ENCODE data around the gene LRRC36.
A peak's percentile ranks its signal among the peaks of the same experiment; 100 is the strongest.

The LRRC36 gene

GRCh38 chr16:67406111-67406971 lies 79.7 kb downstream of the LRRC36 start:
- Histone ChIP-seq H3K9me3 (ENCODE audit: insufficient read depth, low read depth, low read length) (no peaks in the 10 kb centered on the region), H3K4ac (ENCODE audit: low read depth, low read length) (peak overlapping the region; percentile 4), H2BK12ac (ENCODE audit: low read length) (peak overlapping the region; percentile 85), H3K27me3 (ENCODE audit: insufficient read depth, low read length) (no peaks in the 10 kb centered on the region), H3K36me3 (ENCODE audit: control insufficient read depth in 1 of 2, insufficient read depth in 2 of 2, low read length in 2 of 2) (no peaks in the 10 kb centered on the region), H4K8ac (ENCODE audit: low read depth, low read length) (peak overlapping the region; percentile 61), H3K4me1 (ENCODE audit: control insufficient read depth in 1 of 2, insufficient read depth in 2 of 2, low read length in 2 of 2) (peaks cover 21 to 23% of the 10 kb centered on the region in 2 experiments), H2BK5ac (ENCODE audit: low read depth, low read length, poor library complexity) (peak overlapping the region; percentile 2), H2BK120ac (ENCODE audit: insufficient read depth, low read length, poor library complexity) (peak overlapping the region; percentile 33), H3K14ac (ENCODE audit: low read length) (peak overlapping the region; percentile 34), H3K4me3 (ENCODE audit: low read depth, low read length) (no peak overlapping the region), H2AFZ (ENCODE audit: insufficient read depth, low read length, poor library complexity) (no peak overlapping the region), H3K79me2 (ENCODE audit: control insufficient read depth, insufficient read depth, low read length, poor library complexity) (peaks cover 3% of the 10 kb centered on the region), H3K79me1 (ENCODE audit: low read length) (peaks cover 28% of the 10 kb centered on the region), H3K23ac (ENCODE audit: low read length) (no peak overlapping the region), H3K27ac (ENCODE audit: low read depth, low read length) (no peak overlapping the region), H3K4me2 (ENCODE audit: low read length) (no peak overlapping the region), H4K91ac (ENCODE audit: low read depth, low read length) (peak overlapping the region; percentile 60), H3K18ac (ENCODE audit: low read length) (peak overlapping the region; percentile 3), H2AK5ac (ENCODE audit: low read length) (peak overlapping the region; percentile 55), H4K12ac (ENCODE audit: low read depth, low read length) (no peak overlapping the region), H3K9ac (ENCODE audit: low read length) (no peak overlapping the region)
- WGBS (ENCODE audit: extremely low coverage, insufficient coverage, insufficient read length), result no CpG with 5 or more reads among the region's 18 CpGs
- no peak for DNase-seq

- H2AK5ac ChIP-seq (ENCODE audit: low read length), result peak overlapping the region; percentile 83
- no CpG with 5 or more reads among the region's 7 CpGs for WGBS (ENCODE audit: extremely low coverage, insufficient coverage, insufficient read length)
- no peaks in the 10 kb centered on the region for H3K27me3 ChIP-seq (ENCODE audit: insufficient read depth, low read length)
- no peak overlapping the region for H2BK5ac ChIP-seq (ENCODE audit: low read depth, low read length, poor library complexity)
- H3K18ac ChIP-seq (ENCODE audit: low read length), result no peak overlapping the region
- H2BK12ac ChIP-seq (ENCODE audit: low read length), result peak overlapping the region; percentile 15
- no peak overlapping the region for H3K4me3 ChIP-seq (ENCODE audit: low read depth, low read length)
- no peak for DNase-seq
- H3K4me1 ChIP-seq (ENCODE audit: control insufficient read depth in 1 of 2, insufficient read depth in 2 of 2, low read length in 2 of 2), result peaks cover 21 to 23% of the 10 kb centered on the region in 2 experiments
- peaks cover 3% of the 10 kb centered on the region for H3K79me2 ChIP-seq (ENCODE audit: control insufficient read depth, insufficient read depth, low read length, poor library complexity)
- no peak overlapping the region for H4K8ac ChIP-seq (ENCODE audit: low read depth, low read length)
- H2AFZ ChIP-seq (ENCODE audit: insufficient read depth, low read length, poor library complexity), result no peak overlapping the region
- H4K12ac ChIP-seq (ENCODE audit: low read depth, low read length), result no peak overlapping the region
- no peak overlapping the region for H3K14ac ChIP-seq (ENCODE audit: low read length)
- no peak overlapping the region for H3K23ac ChIP-seq (ENCODE audit: low read length)
- no peak overlapping the region for H3K4ac ChIP-seq (ENCODE audit: low read depth, low read length)
- no peaks in the 10 kb centered on the region for H3K36me3 ChIP-seq (ENCODE audit: control insufficient read depth in 1 of 2, insufficient read depth in 2 of 2, low read length in 2 of 2)
- peak overlapping the region; percentile 18 for H2BK120ac ChIP-seq (ENCODE audit: insufficient read depth, low read length, poor library complexity)
- peaks cover 28% of the 10 kb centered on the region for H3K79me1 ChIP-seq (ENCODE audit: low read length)
- H3K27ac ChIP-seq (ENCODE audit: low read depth, low read length), result no peak overlapping the region
- H3K9ac ChIP-seq (ENCODE audit: low read length), result no peak overlapping the region
- peak overlapping the region; percentile 19 for H4K91ac ChIP-seq (ENCODE audit: low read depth, low read length)
- no peaks in the 10 kb centered on the region for H3K9me3 ChIP-seq (ENCODE audit: insufficient read depth, low read depth, low read length)
- H3K4me2 ChIP-seq (ENCODE audit: low read length), result no peak overlapping the region
These were observed 80.7 kb downstream of the LRRC36 start for GRCh38 chr16:67407176-67407787.

- peak overlapping the region; percentile 53 for H2AK5ac ChIP-seq (ENCODE audit: low read length)
- no CpG with 5 or more reads among the region's 6 CpGs for WGBS (ENCODE audit: extremely low coverage, insufficient coverage, insufficient read length)
- H4K12ac ChIP-seq (ENCODE audit: low read depth, low read length), result no peak overlapping the region
These were observed 81.3 kb downstream of the LRRC36 start for GRCh38 chr16:67407788-67408452.

GRCh38 chr16:67409631-67410030 lies 83.0 kb downstream of the LRRC36 start:
- H3K79me2 ChIP-seq (ENCODE audit: control insufficient read depth, insufficient read depth, low read length, poor library complexity), result no peaks in the 10 kb centered on the region
- H2BK5ac ChIP-seq (ENCODE audit: low read depth, low read length, poor library complexity), result no peak overlapping the region
- H3K4me2 ChIP-seq (ENCODE audit: low read length), result no peak overlapping the region
- DNase-seq, result no peak
- no peak overlapping the region for H2BK120ac ChIP-seq (ENCODE audit: insufficient read depth, low read length, poor library complexity)
- H4K12ac ChIP-seq (ENCODE audit: low read depth, low read length), result no peak overlapping the region
- peaks cover 12 to 13% of the 10 kb centered on the region in 2 experiments for H3K4me1 ChIP-seq (ENCODE audit: control insufficient read depth in 1 of 2, insufficient read depth in 2 of 2, low read length in 2 of 2)
- no peaks in the 10 kb centered on the region for H3K27me3 ChIP-seq (ENCODE audit: insufficient read depth, low read length)
- no peak overlapping the region for H2BK12ac ChIP-seq (ENCODE audit: low read length)
- no peak overlapping the region for H3K18ac ChIP-seq (ENCODE audit: low read length)
- H3K4ac ChIP-seq (ENCODE audit: low read depth, low read length), result no peak overlapping the region
- WGBS (ENCODE audit: extremely low coverage, insufficient coverage, insufficient read length), result no CpG with 5 or more reads among the region's 9 CpGs
- no peak overlapping the region for H3K23ac ChIP-seq (ENCODE audit: low read length)
- H2AFZ ChIP-seq (ENCODE audit: insufficient read depth, low read length, poor library complexity), result no peak overlapping the region
- H3K36me3 ChIP-seq (ENCODE audit: control insufficient read depth in 1 of 2, insufficient read depth in 2 of 2, low read length in 2 of 2), result no peaks in the 10 kb centered on the region
- H4K91ac ChIP-seq (ENCODE audit: low read depth, low read length), result peak overlapping the region; percentile 25
- peaks cover 20% of the 10 kb centered on the region for H3K79me1 ChIP-seq (ENCODE audit: low read length)
- H3K9me3 ChIP-seq (ENCODE audit: insufficient read depth, low read depth, low read length), result no peaks in the 10 kb centered on the region
- H3K27ac ChIP-seq (ENCODE audit: low read depth, low read length), result no peak overlapping the region
- H3K14ac ChIP-seq (ENCODE audit: low read length), result no peak overlapping the region
- H4K8ac ChIP-seq (ENCODE audit: low read depth, low read length), result no peak overlapping the region
- H3K9ac ChIP-seq (ENCODE audit: low read length), result no peak overlapping the region
- H2AK5ac ChIP-seq (ENCODE audit: low read length), result no peak overlapping the region
- H3K4me3 ChIP-seq (ENCODE audit: low read depth, low read length), result no peak overlapping the region

More at GRCh38 chr16:67407788-67408452, 81.3 kb downstream of the LRRC36 start:
- no peak overlapping the region for H3K18ac ChIP-seq (ENCODE audit: low read length)
- H4K91ac ChIP-seq (ENCODE audit: low read depth, low read length), result peak overlapping the region; percentile 31
- no peaks in the 10 kb centered on the region for H3K9me3 ChIP-seq (ENCODE audit: insufficient read depth, low read depth, low read length)
- H3K27ac ChIP-seq (ENCODE audit: low read depth, low read length), result no peak overlapping the region
- no peak overlapping the region for H3K23ac ChIP-seq (ENCODE audit: low read length)
- no peaks in the 10 kb centered on the region for H3K36me3 ChIP-seq (ENCODE audit: control insufficient read depth in 1 of 2, insufficient read depth in 2 of 2, low read length in 2 of 2)
- H3K4me2 ChIP-seq (ENCODE audit: low read length), result no peak overlapping the region
- H3K27me3 ChIP-seq (ENCODE audit: insufficient read depth, low read length), result no peaks in the 10 kb centered on the region
- no peak overlapping the region for H2BK12ac ChIP-seq (ENCODE audit: low read length)
- H3K4me3 ChIP-seq (ENCODE audit: low read depth, low read length), result no peak overlapping the region
- peaks cover 3% of the 10 kb centered on the region for H3K79me2 ChIP-seq (ENCODE audit: control insufficient read depth, insufficient read depth, low read length, poor library complexity)
- H2BK120ac ChIP-seq (ENCODE audit: insufficient read depth, low read length, poor library complexity), result no peak overlapping the region
- no peak overlapping the region for H2AFZ ChIP-seq (ENCODE audit: insufficient read depth, low read length, poor library complexity)
- peaks cover 21 to 23% of the 10 kb centered on the region in 2 experiments for H3K4me1 ChIP-seq (ENCODE audit: control insufficient read depth in 1 of 2, insufficient read depth in 2 of 2, low read length in 2 of 2)
- no peak overlapping the region for H2BK5ac ChIP-seq (ENCODE audit: low read depth, low read length, poor library complexity)
- peaks cover 28% of the 10 kb centered on the region for H3K79me1 ChIP-seq (ENCODE audit: low read length)
- no peak overlapping the region for H3K4ac ChIP-seq (ENCODE audit: low read depth, low read length)
- H3K14ac ChIP-seq (ENCODE audit: low read length), result no peak overlapping the region
- no peak for DNase-seq
- H4K8ac ChIP-seq (ENCODE audit: low read depth, low read length), result no peak overlapping the region
- H3K9ac ChIP-seq (ENCODE audit: low read length), result no peak overlapping the region

All from trophoblast cell (in vitro differentiated cells and primary cell).